PC-3 (cell line): ENCODE results near the gene SLIT1.

Experiments
- EZH2 ChIP-seq: fragments of 300-600 bp; sonication (generic); IDR thresholded peaks from one replicate; pipeline ENCODE4 v1.6.1; 2017; ENCODE audit warnings: antibody characterized with exemption, mild to moderate bottlenecking, low read length; ENCODE audit not compliant: unreplicated experiment
- EZH2phosphoT487 ChIP-seq: fragments of 300-600 bp; sonication (generic); IDR thresholded peaks from 2 replicates; pipeline ENCODE4 v1.6.1; 2018; ENCODE audit warnings: mild to moderate bottlenecking, antibody characterized with exemption, low read length, borderline replicate concordance
- TF ChIP-seq, protein P1 (sequence below): fragments of 300-600 bp; sonication (generic); conservative IDR thresholded peaks from 2 replicates; pipeline ENCODE4 v1.5.1; 2017; ENCODE audit warnings: antibody characterized with exemption, low read depth, mild to moderate bottlenecking, low read length

DNA sequence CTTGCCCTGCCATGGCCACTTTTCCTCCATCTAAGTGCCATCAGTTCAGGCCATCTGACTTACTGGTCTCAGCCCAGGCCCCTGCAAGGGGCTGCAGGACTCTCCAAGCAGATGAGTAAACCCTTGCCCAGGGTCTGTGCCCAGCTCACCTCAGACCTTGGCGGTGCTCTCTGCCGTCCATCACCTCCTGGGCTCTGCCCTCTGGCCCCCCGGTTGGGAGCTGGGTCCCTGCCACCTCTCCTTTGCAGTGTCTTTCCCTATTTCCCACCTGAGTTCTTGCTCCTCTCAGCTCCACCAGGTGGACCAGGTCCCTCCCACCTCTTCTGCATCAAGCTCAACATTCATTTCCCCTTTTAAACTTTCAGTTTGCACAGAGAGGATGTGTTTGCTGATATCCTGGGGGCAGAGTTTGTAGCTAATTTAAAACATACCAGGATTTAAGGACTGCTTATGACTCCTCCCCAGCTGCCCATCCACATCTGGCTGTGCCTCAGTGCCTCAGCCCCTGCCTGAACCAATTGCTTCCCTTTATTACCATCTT, 135.5 kb downstream of the SLIT1 start:
- TF ChIP-seq, protein P1, sequence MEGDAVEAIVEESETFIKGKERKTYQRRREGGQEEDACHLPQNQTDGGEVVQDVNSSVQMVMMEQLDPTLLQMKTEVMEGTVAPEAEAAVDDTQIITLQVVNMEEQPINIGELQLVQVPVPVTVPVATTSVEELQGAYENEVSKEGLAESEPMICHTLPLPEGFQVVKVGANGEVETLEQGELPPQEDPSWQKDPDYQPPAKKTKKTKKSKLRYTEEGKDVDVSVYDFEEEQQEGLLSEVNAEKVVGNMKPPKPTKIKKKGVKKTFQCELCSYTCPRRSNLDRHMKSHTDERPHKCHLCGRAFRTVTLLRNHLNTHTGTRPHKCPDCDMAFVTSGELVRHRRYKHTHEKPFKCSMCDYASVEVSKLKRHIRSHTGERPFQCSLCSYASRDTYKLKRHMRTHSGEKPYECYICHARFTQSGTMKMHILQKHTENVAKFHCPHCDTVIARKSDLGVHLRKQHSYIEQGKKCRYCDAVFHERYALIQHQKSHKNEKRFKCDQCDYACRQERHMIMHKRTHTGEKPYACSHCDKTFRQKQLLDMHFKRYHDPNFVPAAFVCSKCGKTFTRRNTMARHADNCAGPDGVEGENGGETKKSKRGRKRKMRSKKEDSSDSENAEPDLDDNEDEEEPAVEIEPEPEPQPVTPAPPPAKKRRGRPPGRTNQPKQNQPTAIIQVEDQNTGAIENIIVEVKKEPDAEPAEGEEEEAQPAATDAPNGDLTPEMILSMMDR, result no peak
- TF ChIP-seq EZH2 (no peak), EZH2phosphoT487 (no peak)
